ENCODE results near the gene FIBCD1.

DNA sequence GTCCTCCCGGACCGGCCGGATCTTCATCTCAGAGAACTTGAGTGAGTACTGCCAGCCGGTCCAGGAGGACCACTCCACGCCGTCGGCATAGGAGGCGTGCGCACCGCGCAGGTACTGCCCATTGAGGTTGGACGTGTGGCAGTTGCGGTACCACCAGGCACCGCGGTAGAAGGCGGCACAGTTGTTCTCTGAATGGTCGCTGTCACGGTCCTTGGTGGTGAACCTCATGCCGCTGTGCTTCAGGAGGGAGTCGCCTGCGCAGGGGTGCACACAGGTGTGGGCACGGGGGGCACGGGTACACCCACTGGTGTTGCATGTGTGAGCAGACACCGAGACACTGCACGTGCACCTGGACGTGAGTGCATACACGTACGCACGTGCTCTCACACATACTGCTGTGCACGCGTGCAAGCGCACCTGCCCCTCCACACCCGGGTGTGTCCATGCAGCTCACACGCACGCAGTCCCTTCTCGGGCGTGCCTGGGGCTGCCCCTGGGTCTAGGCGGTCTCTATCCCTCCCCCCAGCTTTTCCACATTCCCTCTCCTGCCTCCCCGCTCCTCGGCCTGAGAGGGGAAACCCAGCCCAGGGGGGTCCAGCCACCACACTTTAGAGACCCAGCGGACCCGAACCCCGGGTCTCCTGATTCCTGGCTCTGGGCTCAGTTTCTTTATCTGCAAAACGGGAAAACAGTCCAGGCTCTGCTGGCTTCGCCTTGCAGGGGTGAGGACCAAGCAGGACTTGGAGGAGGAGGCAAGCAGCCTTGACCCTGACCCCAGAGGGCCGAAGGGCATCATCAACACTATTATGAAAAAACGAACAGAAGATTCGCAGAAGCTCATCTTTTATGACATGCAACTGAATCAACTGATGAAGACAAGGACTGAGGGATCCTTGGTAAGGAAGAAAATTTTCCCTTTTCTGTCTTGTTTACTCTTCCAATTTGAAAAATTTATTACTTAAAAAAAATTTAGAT, 34.7 kb downstream of the FIBCD1 start:
- TF ChIP-seq SUZ12 (IDR thresholded peaks at IDR 0.05): no peak
- TF ChIP-seq FOXK2 (IDR thresholded peaks at IDR 0.05): no peak
- TF ChIP-seq HDGF (IDR thresholded peaks at IDR 0.05; ENCODE audit: borderline replicate concordance): no peak
- no peak for TF ChIP-seq TARDBP (IDR thresholded peaks at IDR 0.05)
- no peak for TF ChIP-seq NFRKB (IDR thresholded peaks at IDR 0.05)
